IPS DF 4.7 (cell line): ENCODE measurements around the gene HSPA1B.
A peak's percentile ranks its signal among the peaks of the same experiment; 100 is the strongest.
"Not testable (repeated sequence)": the region's sequence is repeated elsewhere in the genome, so short reads cannot be mapped to it uniquely, and the experiment has no call there.

ENCODE experiments used
- DNase-seq: peaks from one replicate; pipeline ENCODE4 v3.0.0-alpha.2; 2013; ENCODE audit warnings: low spot score; ENCODE audit errors: extremely low read depth

HSPA1B gene

DNA sequence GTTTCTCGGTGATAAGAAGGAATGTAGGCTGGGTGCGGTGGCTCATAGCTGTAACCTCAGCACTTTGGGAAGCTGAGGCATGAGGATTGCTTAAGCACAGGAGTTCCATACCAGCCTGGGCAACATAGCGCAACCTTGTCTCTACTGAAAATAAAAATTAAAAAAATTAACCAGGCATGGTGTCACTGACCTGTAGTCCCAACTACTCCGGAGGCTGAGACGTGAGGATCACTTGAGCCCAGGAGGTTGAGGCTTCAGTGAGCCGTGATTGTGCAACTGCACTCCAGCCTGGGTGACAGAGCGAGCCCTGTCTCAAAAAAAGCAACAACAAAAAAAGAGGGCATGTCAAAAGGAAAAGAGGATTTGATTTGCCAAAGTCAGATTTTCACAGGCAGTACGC is 31.2 kb downstream of the HSPA1B start:
- no peak for DNase-seq

DNA sequence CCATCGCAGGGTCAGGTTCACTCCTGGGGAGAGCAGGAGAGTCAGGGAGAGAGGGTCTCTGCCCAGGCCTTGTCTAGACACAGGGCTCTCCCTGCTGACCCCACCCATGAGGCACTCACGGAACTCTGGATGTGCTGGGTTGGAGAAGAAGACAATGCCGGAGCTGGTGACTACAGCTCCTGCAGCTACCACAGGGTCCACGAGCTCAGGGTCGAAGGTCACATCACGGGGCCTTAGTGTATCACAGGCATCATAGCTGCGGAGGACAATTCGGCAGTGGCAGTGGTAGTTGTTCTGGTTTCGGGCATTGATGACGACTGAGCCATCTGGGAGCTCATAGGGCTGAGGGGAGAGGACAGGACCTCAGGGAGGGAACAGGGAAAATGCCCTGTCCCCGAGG is 32.4 kb downstream of the HSPA1B start:
- no peak for DNase-seq

- DNase-seq: no peak
These were observed 32.8 kb downstream of the HSPA1B start for GRCh38 chr6:31860349-31860748.

GRCh38 chr6:31861150-31861549 is 33.6 kb downstream of the HSPA1B start:
- no peak for DNase-seq

- no peak for DNase-seq
These were observed 34.4 kb downstream of the HSPA1B start for GRCh38 chr6:31861919-31862343.

GRCh38 chr6:31862344-31863235 is 35.1 kb downstream of the HSPA1B start, which contains the start of gene NEU1:
Gene NEU1 (minus strand): TSS chr6:31862821. CDS start chr6:31862776, 45 bp downstream.
- DNase-seq: peak; percentile 99

DNA sequence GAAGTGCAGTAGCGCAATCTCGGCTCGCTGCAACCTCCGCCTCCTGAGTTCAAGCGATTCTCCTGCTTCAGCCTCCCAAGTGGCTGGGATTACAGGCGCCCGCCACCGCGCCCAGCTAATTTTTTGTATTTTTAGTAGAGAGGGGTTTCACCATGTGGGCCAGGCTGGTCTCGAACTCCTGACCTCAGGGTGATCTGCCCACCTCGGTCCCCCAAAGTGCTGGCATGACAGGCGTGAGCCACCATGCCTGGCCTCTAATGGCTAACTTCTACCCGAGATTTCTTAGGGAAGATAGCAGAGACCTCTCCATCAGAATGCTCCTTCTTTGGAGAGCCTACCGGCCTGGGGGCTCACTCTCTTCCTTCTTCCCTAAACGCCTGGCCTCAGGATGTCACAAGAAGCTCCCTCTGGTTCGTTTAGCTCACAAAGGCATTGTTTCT is 36.6 kb downstream of the HSPA1B start:
- not testable (repeated sequence) for DNase-seq

DNA sequence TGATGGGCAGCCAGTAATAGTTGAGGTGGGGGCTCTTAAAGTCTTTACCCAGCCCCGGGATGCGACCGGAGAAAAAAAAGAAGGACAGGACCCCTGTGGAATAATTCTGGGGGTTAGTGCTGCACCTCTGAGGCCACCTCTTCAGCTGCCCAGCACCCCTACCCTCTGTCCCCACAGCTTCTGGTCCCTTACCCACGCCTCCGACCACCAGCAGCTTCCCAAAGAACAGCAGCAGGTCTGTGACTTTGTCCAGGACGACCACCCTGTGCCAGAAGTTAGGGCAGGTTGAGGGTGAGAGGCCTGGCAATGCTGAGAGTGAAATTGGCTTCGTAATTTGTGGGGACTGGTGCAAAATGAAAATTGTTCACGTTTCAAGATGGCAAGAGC is 37.3 kb downstream of the HSPA1B start:
- no peak for DNase-seq

GRCh38 chr6:31865205-31866118 is 37.9 kb downstream of the HSPA1B start:
- DNase-seq: no peak

DNA sequence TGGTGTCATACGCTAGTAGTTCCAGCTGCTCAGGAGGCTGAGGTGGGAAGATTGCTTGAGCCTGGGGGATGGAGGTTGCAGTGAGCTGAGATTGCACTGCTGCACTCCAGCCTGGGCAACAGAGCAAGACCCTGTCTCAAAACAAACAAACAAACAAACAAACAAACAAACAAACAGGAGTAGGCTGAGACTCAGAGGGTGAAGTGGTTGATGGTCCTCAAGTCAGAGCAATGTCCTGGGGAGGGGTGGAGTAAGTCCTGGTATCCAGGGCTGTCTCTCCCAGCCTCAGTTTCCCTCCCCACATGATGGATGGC is 41.1 kb downstream of the HSPA1B start:
- DNase-seq: not testable (repeated sequence)

DNA sequence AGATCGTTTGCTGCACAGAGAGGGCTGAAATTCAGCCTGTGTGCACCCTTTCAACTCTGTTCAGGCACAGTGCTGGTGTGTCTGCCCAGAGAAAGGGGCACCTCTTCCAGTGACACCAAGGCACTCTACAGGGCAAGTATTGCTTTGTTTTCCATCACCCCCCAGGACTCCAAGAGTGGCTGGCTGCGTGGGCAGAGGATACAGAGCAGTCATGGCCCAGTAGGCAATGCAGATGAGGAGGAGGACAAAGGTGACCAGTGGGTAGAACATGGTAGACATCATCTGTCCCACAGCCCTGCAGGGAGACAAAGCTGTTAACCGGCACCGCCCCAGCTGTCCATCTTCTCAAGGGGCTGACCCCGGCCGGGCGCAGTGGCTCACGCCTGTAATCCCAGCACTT is 41.8 kb downstream of the HSPA1B start:
- DNase-seq: no peak

DNA sequence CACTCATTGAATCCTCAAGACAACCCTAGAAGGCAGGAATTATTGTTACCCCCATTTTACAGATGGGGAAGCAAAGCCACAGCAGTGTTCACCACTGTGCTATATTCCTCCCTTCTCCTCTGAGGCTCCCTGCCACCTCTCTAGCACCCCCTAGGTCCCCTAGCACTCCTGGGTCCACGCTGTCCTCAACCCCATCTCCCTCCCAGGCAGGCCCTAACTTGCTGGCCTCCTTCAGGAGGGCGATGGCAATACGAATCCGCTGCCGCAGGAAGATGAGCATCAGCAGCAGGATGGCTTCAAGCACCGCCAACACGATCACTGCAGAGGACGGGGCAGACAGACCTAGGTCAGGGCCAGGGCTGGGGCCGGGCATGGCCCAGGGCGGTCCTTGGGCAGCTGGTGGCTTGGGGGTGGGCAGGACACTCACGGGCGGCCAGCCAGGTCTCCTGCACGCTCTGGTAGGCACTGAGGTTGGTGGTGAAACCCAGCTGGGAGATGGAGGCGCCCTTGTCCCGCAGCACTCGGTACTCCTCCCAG is 42.9 kb downstream of the HSPA1B start:
- no peak for DNase-seq

DNA sequence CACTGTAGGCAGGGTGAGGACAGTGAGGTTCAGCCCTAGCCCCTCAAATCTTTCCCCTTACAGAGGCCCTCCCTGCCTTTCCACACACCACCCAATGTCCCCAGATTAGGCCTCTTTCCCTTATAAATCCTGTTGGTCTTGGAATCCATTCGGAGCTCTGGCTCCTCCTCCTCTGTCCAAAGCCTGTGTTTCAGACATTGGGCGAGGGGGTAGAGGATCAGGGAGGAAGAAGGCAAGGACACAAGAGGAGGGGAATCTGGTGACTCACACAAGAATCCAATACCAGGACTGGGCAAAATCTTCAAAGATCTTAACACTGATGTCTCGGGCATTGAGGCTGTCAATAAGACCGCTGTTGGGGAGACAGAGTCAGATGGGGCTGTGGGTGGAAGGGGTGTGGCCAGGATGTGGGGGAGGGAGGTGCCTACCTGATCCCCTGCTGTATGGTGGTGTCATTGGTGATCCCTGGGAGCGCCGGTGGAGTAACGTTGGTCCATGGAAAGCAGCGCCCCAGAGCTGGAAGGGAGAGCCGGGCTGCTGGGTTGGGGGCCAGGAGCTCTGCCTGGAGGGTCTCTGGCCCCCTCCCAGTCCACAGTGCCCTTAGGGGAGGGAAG is 43.6 kb downstream of the HSPA1B start:
- DNase-seq: no peak

GRCh38 chr6:31874084-31874670 is 46.6 kb downstream of the HSPA1B start:
- DNase-seq: no peak

- no peak for DNase-seq
These were observed 47.5 kb downstream of the HSPA1B start for GRCh38 chr6:31874836-31875572.

- DNase-seq: no peak
These were observed 48.3 kb downstream of the HSPA1B start for GRCh38 chr6:31875877-31876276.

- no peak for DNase-seq
These were observed 48.8 kb downstream of the HSPA1B start for GRCh38 chr6:31876357-31876756.

DNA sequence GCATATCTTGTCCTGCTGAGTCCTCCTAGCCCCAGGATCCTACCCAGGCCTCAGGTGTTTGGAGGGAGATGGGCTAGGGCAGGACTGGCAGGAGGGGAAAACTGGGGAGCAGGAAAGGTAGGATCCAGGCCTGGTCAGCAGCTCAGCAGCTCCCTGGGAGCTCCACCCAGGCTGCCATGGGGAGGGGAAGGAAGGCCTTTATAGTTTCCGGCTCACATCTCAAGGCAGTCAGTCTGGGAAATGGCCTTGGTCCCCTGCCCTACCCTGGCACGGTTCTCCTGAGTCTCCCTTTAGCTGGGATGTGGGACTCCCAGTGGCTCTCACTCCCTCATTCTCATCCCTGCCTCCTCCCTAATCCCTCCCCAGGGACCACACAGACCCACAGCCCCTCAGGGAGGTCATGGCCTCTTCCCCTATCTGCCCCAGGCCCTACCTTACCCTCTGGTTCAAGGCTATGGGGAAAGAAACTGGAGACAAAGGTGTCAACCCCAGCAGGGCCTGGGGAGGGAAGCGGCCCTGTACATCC is 49.6 kb downstream of the HSPA1B start:
- no peak for DNase-seq

DNA sequence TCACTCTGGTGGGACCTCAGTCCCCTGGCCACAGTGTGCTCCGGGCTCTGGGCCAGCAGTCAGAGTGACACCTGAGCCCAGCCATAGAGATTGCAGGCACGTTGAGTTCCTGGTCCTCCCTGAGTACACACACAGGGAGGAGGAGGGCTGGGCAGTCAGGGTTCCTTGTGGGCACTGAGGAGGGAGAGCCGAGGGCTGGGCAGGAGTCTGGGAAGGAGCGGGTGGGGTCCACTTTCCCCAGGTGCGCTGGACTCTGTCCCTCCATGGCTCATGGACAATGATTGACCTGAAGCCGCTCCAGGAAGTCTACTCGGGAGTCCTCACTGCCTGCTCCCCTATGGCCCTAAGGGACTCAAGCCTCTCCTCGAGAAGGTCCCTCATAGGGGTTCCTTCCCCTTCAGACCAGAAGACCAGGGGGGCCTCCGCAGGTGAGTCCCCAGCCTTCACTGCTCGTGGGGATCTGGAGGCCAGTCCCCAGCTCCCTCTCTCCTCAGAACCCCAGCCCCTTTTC is 50.2 kb downstream of the HSPA1B start:
- DNase-seq: no peak

DNA sequence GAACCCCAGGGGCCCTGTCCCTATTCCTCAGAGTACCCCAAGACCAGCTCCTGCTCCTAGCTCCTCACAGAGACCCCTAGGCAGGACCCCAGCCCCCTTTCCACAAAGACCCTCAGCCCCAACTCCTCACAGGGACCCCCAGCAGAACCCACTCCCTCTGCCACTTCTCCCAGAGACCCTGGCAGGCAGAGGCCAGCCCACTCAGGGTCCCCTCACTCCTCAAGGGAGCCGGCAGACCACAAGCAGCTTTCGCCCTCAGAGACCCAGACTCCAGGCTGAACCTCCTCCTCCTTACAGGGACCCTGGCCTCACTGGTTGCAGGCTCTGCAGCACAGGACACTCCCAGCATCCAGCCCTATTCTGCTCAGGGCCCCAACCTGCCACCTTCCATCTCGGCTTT is 50.7 kb downstream of the HSPA1B start:
- DNase-seq: no peak
